ENCODE results near the gene CRIP2.

The CRIP2 gene

GRCh38 chr14:105455766-105456660 lies 18.6 kb upstream of the CRIP2 start:
- TF ChIP-seq CTCF (IDR thresholded peaks at IDR 0.05; ENCODE audit: low read depth, low read length): no peak
- no peak for DNase-seq (ENCODE audit: extremely low read depth, low read depth)

- no peak for TF ChIP-seq CTCF (IDR thresholded peaks at IDR 0.05; ENCODE audit: low read depth, low read length)
- no peak for DNase-seq (ENCODE audit: extremely low read depth, low read depth)
Measured at GRCh38 chr14:105456736-105457617, 17.6 kb upstream of the CRIP2 start.

GRCh38 chr14:105458010-105458409 lies 16.6 kb upstream of the CRIP2 start:
- no peak for TF ChIP-seq CTCF (IDR thresholded peaks at IDR 0.05; ENCODE audit: low read depth, low read length)
- no peak for DNase-seq (ENCODE audit: extremely low read depth, low read depth)

GRCh38 chr14:105458571-105458970 lies 16.1 kb upstream of the CRIP2 start:
- no peak for DNase-seq (ENCODE audit: extremely low read depth, low read depth)
- no peak for TF ChIP-seq CTCF (IDR thresholded peaks at IDR 0.05; ENCODE audit: low read depth, low read length)

- DNase-seq (ENCODE audit: extremely low read depth, low read depth): no peak
- no peak for TF ChIP-seq CTCF (IDR thresholded peaks at IDR 0.05; ENCODE audit: low read depth, low read length)
Measured at GRCh38 chr14:105460116-105460515, 14.5 kb upstream of the CRIP2 start.

- no peak for DNase-seq (ENCODE audit: extremely low read depth, low read depth)
- no peak for TF ChIP-seq CTCF (IDR thresholded peaks at IDR 0.05; ENCODE audit: low read depth, low read length)
Measured at GRCh38 chr14:105460616-105461015, 14.0 kb upstream of the CRIP2 start.

GRCh38 chr14:105461903-105462302 lies 12.7 kb upstream of the CRIP2 start:
- no peak for DNase-seq (ENCODE audit: extremely low read depth, low read depth)
- TF ChIP-seq CTCF (IDR thresholded peaks at IDR 0.05; ENCODE audit: low read depth, low read length): no peak
